Measurements from ENCODE around the gene PALLD.

The PALLD gene

DNA sequence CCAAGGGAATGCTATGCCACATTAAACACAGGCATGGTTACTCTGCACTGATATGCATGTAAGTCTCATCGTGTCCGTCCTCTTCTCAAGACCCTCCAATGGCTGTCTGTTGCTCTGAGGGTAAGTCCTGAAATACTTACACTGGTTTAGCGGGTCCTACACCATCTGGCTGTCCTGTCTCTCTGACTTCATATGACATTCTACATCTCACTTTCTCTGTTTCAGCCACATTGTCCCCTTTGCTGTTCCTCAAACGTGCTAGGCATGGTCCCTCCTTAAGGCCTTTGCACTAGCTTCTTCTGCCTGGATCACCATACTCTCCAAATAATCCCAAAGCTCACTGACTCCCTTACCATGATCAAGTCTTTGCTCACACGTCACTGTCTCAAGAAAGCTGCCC is 131.4 kb downstream of the PALLD start:
- Histone ChIP-seq H3K4me1 (0 out of 2 replicates have a peak, but pooled peaks cover 4% of the 10 kb centered on the region), H3K36me3 (no peaks in the 10 kb centered on the region), H3K4me3 (ENCODE audit: low read depth, low read length) (no peak overlapping the region), H3K27me3 (no peaks in the 10 kb centered on the region), H3K9me3 (no peaks in the 10 kb centered on the region)
- DNase-seq = no peak
- TF ChIP-seq, protein P1, sequence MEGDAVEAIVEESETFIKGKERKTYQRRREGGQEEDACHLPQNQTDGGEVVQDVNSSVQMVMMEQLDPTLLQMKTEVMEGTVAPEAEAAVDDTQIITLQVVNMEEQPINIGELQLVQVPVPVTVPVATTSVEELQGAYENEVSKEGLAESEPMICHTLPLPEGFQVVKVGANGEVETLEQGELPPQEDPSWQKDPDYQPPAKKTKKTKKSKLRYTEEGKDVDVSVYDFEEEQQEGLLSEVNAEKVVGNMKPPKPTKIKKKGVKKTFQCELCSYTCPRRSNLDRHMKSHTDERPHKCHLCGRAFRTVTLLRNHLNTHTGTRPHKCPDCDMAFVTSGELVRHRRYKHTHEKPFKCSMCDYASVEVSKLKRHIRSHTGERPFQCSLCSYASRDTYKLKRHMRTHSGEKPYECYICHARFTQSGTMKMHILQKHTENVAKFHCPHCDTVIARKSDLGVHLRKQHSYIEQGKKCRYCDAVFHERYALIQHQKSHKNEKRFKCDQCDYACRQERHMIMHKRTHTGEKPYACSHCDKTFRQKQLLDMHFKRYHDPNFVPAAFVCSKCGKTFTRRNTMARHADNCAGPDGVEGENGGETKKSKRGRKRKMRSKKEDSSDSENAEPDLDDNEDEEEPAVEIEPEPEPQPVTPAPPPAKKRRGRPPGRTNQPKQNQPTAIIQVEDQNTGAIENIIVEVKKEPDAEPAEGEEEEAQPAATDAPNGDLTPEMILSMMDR (IDR thresholded peaks at IDR 0.05; ENCODE audit: low read depth, low read length) = no peak

DNA sequence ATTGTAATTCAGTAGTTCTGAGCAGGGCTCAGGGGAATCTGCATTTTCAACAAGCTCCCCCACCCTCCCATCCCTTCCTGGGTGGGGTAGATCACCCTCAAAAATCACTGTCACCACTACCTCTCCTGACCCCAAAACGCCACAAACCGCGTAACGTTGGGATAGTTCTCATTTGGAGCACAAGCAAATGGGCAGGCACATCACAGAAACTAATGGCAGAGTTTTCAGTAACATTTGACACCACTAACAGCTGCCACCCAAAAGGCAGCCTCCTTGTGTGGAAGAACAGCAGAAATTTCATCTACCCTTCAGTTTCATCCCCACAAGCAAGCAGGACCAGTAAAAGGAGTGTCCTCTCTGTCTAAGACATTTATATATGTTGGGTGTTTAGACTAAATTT is 132.7 kb downstream of the PALLD start:
- 0 out of 2 replicates have a peak, but pooled peaks cover 4% of the 10 kb centered on the region for H3K4me1 ChIP-seq
- H3K36me3 ChIP-seq = no peaks in the 10 kb centered on the region
- H3K27me3 ChIP-seq = no peaks in the 10 kb centered on the region
- TF ChIP-seq, protein P1 (IDR thresholded peaks at IDR 0.05; ENCODE audit: low read depth, low read length) = no peak
- no peak overlapping the region for H3K4me3 ChIP-seq (ENCODE audit: low read depth, low read length)
- H3K9me3 ChIP-seq = no peaks in the 10 kb centered on the region
- no peak for DNase-seq

DNA sequence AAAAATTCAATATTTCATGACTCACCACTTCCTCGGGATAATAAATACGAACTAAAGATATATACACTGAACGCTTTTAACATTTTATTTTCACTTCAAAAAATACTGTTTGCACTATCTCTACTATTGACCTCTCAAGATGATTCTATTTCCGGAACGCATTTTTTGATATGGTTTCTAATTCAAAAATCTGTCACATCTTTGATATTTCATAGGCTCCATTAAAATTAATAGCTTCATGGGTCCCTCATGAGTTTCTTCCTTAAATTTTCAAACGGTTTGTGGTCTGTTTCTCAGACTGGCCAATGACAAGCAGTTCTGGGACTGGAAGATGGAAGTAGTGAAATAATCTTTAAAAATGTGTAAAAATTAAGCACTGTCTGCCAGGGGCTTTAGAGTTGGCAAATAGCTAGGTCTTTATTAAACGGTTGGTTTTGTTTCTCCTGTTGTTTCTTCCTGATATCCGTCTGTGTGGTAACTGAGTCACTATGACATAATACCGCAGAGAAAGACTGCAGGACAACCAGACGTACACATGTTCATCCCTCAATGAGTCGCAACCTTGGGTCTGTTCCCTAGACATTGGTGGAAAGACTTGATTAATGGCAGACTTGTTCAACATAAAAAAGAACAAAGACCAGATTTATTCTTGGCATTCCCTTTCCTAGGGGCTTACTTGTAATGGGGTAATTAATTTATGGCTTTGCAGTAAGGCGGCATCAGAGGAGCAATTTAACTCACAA is 133.8 kb downstream of the PALLD start:
- H3K4me1 ChIP-seq = 0 out of 2 replicates have a peak, but pooled peaks cover 4% of the 10 kb centered on the region
- H3K27me3 ChIP-seq = no peaks in the 10 kb centered on the region
- no peak for DNase-seq
- H3K4me3 ChIP-seq (ENCODE audit: low read depth, low read length) = peak overlapping the region; percentile 91
- H3K9me3 ChIP-seq = no peaks in the 10 kb centered on the region
- H3K36me3 ChIP-seq = no peaks in the 10 kb centered on the region
- TF ChIP-seq, protein P1 (IDR thresholded peaks at IDR 0.05; ENCODE audit: low read depth, low read length) = no peak

DNA sequence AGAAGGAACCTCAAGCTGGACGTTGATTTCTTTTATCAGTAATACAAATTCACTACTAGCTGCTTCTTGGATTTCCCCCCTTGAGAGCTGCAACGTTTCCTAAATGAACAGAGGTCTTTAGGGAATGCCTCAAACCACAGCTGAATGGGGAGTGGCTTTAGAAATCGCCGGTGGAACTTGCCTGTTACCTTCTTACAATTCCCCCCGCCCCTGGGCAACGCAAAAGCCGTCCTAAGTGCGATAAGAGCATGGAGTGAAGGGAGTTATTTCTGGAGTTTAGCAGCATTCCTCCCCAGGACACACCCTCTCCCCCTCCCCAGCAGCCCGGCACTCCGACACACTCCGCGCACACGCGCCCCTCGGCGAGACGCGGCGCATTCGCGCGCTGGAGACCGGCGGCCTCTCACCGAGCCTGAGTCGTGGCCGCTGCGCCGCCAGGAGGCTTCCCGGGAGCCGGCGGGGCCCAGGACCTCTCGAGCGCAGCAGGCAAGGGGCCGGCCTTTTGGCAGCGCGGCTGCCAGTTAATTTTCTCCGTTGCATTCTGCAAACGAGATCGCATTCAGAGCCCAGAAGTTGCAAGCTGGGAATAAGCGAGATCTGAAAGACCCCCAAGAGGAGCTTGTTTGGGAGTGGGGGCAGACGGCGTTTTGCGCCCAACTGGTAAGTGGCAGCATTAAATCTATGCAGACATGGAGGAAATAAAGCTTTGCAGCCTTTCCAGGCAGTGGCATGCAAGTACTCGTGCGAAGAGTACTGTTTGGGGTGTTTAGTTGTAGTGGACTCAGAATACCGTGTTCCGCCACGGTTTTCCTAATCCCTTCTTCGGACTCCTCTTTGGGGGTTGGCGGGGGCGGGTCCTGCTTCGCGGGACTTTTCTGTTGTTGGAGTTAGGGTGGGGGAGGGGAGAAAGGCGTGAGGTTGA is 134.7 kb downstream of the PALLD start:
- TF ChIP-seq, protein P1 (IDR thresholded peaks at IDR 0.05; ENCODE audit: low read depth, low read length) = peak; percentile 49

DNA sequence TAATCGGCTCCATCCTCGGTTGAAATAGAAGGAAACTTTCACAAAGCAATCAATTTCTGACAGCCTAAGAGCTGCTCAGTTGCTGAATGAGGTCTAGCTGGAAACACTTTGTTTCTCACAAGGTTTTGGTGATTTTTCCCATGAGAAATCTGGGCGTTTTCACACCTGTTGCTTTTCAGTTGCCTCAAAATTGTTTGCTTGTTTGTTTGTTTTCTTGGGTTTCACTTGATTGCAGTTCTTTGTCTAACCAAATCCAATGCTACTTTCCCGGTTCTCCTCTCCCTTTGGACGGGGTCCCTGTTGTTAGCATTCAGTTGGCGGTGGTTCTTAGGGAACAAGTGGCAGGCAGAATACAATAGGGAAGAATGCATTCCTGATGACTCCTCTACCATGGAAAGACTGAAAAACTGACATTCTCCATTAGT is 135.5 kb downstream of the PALLD start:
- no peak for DNase-seq
- Histone ChIP-seq H3K27me3 (no peaks in the 10 kb centered on the region), H3K4me1 (0 out of 2 replicates have a peak, but pooled peaks cover 4% of the 10 kb centered on the region), H3K36me3 (no peaks in the 10 kb centered on the region), H3K4me3 (ENCODE audit: low read depth, low read length) (peak overlapping the region; percentile 91), H3K9me3 (no peaks in the 10 kb centered on the region)
- TF ChIP-seq, protein P1 (IDR thresholded peaks at IDR 0.05; ENCODE audit: low read depth, low read length) = no peak

More for the DNA sequence above, 134.7 kb downstream of the PALLD start:
- DNase-seq = peak; percentile 81
- H3K9me3 ChIP-seq = no peaks in the 10 kb centered on the region
- 0 out of 2 replicates have a peak, but pooled peaks cover 4% of the 10 kb centered on the region for H3K4me1 ChIP-seq
- H3K36me3 ChIP-seq = no peaks in the 10 kb centered on the region
- no peaks in the 10 kb centered on the region for H3K27me3 ChIP-seq
- peak overlapping the region; percentile 91 for H3K4me3 ChIP-seq (ENCODE audit: low read depth, low read length)
